Smooth muscle cell of the brain vasculature (primary cell): ENCODE results near the gene PACS2.

Experiments used
- DNase-seq: peaks from one replicate; pipeline ENCODE4 v3.0.0-alpha.2; 2012; ENCODE audit warnings: low read depth, low spot score

PACS2 gene

GRCh38 chr14:105367116-105368031 is 52.8 kb downstream of the PACS2 start:
- DNase-seq, result no peak

DNA sequence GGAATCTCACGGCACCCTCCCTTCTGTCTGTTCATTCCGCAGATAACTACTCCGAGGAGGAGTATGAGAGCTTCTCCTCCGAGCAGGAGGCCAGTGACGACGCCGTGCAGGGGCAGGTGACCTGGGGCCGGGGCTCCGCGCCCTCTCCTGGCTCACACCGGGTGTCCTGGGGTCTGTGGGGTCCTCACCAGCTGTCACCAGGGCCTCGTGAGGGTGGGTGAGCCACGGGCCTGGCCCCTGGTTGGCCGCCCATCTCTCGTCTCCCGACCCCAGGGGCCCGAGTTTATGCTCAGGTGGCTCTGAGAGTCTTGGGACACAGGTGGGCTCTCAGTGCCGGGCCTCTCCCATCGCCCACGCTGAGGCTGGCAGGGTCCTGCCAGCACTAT is 53.5 kb downstream of the PACS2 start:
- no peak for DNase-seq

DNA sequence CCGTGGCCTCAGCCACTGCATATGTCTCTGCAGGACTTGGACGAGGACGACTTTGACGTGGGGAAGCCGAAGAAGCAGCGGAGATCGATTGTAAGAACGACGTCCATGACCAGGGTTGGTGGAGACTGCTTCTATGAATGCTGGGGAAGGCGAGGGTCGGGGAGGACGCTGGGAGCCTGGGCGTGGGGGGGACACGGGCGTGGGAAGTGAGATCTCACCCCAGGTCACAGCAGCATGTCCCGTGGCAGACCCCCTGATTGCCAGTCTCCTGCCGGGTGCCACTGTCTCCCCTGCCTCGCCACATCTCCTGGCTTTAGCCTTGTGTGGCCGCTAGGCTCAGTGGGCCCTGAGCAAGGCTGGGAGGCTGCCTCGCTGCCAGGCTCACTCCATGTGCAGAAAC is 53.9 kb downstream of the PACS2 start:
- DNase-seq, result no peak

DNA sequence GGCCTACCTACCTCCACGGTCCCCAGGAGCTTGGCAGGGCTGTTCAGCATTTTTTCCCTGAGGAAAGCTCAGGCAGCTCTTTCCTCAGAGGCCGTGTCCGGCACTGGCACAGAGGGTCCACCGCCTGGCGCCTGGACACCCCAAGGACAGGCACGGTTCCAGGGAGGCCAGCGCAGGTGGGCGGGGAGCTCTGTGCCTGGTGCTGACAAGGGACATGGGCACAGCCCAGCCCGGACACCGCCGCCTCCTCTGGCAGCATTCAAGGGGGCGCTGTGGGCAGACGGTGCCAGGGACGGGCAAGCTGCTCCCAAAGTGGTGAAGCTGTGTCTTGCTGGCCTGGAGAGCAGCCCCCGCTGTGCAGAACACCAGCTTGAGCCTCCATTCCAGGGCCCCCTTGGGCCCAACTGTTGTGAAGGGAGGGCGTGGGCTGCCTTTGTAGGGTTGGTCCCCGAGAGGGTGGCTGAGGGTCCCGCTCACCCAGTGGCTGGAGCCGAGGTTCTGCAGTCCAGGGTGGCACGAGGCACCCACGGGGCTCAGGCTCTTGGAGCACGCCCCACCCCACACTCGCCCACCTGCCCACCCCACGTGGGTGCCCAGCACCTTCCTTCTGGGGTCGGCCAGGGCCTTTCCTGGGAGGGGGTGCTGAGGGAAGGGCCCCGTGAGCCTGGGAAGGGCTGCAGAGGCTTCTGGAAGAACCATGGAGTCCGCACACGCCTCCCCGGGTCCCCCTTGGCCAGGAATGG is 54.5 kb downstream of the PACS2 start:
- no peak for DNase-seq

DNA sequence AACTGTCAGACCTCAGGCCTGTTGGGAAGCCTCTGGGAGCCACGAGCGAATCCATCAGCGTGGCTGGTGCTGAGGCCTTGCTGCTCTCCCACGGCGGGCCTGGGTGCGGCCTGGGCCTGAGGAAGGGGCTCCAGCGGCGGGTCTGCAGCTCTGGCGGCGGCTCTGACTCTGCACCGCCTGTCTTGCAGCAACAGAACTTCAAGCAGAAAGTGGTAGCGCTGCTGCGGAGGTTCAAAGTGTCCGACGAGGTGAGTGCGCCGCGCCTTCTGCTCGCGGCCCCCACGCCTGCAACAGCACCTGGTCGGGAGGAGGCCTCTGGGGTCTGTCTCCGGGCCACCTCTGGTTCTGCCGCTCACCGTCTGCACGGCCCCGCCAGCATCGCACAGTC is 55.1 kb downstream of the PACS2 start:
- DNase-seq, result no peak

GRCh38 chr14:105374389-105374788 is 59.8 kb downstream of the PACS2 start:
- DNase-seq, result no peak

DNA sequence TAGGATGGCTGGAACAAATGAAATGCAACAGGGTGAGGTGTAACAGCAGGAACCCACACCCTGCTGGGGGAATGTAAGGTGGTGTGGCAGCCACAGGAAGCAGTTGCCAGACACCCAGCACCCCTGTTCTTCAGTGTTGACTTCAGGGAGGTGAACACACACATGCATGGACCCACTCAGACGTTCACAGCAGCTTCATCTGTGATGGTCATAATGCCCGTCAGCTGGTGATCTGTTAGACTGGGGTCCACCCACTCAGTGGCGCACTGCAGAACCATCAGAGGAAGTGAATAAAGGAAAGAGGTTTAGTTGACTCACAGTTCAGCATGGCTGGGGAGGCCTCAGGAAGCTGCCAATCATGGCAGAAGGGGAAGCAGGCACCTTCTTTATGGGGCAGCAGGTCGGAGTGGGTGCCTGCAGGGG is 61.1 kb downstream of the PACS2 start:
- no peak for DNase-seq

GRCh38 chr14:105376521-105377440 is 62.2 kb downstream of the PACS2 start:
- no peak for DNase-seq

GRCh38 chr14:105377555-105378182 is 63.1 kb downstream of the PACS2 start:
- no peak for DNase-seq

- DNase-seq, result no peak
These were observed 63.7 kb downstream of the PACS2 start for GRCh38 chr14:105378199-105378598.

GRCh38 chr14:105378873-105379685 is 64.5 kb downstream of the PACS2 start:
- no peak for DNase-seq

DNA sequence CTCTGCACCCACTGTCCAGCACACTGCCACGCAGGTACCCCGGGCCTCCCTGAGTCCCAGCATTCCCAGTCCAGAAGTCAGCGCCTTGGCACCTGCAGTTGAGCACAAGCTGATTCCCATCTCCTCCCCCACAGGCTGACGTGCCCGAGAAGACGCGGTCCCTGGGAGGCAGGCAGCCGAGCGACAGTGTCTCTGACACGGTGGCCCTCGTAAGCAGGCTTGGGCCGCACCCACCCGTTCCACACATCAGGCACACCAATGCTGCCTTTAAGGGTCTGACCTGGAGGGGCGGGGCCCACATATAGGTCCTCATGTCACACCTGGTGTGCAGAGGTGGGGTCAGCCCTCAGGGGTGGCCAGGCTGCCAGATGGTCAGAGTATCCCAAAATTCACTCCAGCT is 65.4 kb downstream of the PACS2 start:
- no peak for DNase-seq

DNA sequence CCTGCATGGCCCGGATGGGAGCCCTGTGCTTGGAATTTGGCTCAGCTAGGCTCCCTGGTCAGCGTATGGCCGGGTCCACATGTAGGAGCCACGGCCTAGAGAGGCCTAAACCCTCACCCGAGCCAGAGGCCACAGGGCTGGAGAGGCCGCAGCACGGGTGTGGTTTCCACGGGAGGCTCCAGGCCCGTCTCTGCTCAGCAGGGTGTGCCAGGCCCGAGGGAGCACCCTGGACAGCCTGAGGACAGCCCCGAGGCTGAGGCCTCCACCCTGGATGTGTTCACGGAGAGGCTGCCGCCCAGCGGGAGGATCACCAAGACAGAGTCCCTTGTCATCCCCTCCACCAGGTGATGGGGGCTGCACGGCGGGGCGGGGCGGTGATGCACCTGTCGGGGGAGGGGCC is 66.2 kb downstream of the PACS2 start:
- DNase-seq, result no peak

DNA sequence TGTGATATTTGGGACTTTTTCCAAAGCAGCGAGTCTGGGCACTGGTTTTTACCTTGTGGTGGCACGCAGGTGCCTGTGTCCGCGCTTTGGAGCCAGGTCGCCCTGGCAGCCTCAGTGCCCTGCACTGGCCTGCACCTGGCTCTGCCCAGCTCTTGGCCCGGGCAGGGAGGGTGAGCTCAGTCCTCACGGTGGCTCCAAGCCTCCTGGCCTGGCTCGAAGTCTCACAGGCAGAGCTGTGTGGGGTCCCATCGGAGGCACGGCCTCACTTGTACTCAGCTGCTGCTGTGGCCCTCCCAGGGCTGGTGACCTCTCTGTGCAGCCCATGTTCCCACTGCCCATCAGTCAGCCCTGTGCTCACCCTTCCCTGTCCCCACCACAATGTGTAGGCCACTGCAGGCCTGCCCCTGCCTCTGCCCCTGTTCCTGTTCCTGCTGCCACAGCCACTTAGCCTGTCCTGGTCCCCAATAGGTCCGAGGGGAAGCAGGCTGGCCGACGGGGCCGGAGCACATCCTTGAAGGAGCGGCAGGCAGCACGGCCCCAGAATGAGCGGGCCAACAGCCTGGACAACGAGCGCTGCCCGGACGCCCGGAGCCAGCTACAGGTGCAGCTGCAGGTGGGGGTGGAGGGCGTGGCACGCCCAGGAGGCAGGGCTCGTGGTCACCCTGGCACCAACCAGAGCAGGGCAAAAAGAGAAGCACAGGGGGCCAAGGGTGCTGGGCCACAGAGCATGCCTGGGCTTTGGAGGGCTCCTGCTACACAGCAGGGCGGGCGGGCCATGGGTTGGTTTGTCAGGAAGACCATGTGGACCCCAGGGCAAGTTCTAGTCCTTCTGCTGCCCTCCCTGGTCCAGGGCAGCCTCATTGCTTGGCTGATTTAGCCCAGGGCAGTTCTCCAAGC is 67.1 kb downstream of the PACS2 start:
- DNase-seq, result no peak

- DNase-seq, result no peak
These were observed 68.0 kb downstream of the PACS2 start for GRCh38 chr14:105382343-105383082.

- no peak for DNase-seq
These were observed 68.7 kb downstream of the PACS2 start for GRCh38 chr14:105383083-105383730.

- DNase-seq, result no peak
These were observed 69.6 kb downstream of the PACS2 start for GRCh38 chr14:105384041-105384557.
